GM21786 (cell line): ENCODE results near the gene SLC22A23.

Experiments used
- ATAC-seq: cut with Tn5 transposase; IDR thresholded peaks from one replicate; pipeline ENCODE4 v1.9.1; 2021; ENCODE audit not compliant: unreplicated experiment

The SLC22A23 gene

GRCh38 chr6:3444276-3445088 lies 12.4 kb downstream of the SLC22A23 start:
- ATAC-seq: no peak

DNA sequence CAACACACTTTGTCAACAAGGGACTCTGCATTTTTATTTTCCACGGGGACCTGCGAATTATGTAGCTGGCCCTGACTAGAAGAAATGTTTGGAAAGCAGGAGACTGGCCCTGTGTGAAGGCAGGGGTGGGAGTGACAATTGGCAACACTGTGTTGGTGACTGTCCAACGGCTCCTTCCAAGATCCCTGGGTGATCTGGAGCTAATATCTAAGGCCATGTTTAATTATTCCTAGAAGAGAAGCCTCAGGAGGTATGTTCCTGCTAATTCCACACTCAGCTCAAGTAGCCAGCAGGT lies 13.7 kb downstream of the SLC22A23 start:
- no peak for ATAC-seq

DNA sequence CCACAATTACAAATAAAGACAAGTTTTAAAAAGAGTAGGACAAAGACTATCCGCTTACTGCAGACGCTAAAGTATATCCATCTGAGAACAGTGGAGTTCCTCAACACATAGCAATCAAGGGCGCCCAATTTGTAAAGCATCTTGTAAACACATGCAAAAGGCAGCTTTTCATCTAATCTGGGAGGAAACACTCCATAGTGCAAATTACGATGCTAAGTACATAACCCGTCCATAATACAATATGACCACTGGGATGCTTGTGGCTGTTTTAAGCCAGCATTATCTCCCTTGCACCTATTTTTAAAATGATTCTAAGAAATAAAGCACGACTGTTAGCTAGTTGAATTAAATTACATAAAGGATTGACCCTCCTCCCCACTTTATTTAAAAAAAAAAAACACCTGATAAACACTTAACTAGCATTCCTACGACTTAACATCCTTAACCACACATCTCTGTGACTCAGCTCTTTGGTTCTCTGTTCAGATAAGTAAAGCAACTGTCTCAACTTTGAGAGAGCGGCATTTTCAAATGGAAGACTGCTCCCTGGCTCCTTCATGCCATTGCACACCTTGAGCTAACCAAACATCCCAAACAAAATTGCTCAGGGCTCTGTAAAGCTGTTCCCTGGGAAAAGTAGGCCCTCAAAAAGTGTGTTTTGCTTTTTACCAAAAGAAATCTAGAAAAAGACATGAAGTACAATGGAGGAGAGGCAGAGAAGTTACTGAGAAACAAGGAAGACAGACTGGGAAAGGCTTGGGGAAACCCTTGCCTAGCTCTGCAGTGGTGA lies 14.2 kb downstream of the SLC22A23 start:
- ATAC-seq: no peak

- no peak for ATAC-seq
Measured at GRCh38 chr6:3440911-3441310, 15.9 kb downstream of the SLC22A23 start.

DNA sequence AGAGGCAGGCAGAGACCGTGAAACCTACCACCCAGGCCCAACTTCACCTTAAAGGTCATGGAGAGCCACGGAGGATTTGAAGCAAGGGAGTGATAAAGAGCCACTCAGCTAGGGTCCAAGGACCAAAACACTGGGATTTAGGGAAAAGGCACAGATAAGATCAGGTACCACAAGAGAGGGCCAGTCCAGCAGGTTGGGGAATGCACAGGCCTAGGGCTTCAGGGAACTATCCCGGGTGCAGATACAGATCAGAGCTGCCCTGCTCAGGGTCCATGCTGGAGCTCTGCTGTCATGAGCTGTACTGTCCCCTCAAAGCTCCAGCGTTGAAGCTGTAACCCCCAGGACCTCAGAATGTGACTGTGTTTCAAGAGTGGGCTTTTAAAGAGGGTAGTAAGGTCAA lies 16.9 kb downstream of the SLC22A23 start:
- ATAC-seq: no peak

- no peak for ATAC-seq
Measured at GRCh38 chr6:3438190-3439167, 18.4 kb downstream of the SLC22A23 start.

DNA sequence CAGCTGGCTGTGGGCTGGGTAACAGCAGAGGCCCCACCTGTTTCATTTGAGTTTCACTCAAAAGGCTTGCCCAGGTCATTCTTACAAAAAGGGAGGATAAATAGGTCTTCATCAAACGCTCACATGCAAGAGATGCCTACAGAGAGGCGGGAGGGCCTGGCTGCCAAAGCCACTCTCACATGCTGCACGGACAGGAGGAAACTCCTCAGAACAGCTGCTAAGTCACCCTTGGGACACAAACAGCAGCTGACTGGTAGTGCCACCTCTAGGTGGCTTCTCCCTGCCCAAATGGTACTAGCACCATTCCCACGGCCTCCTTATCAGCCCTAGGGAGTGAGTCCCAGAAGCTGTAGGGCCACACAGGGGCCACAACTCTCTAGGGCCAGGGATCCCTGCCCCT lies 23.8 kb downstream of the SLC22A23 start:
- ATAC-seq: no peak

DNA sequence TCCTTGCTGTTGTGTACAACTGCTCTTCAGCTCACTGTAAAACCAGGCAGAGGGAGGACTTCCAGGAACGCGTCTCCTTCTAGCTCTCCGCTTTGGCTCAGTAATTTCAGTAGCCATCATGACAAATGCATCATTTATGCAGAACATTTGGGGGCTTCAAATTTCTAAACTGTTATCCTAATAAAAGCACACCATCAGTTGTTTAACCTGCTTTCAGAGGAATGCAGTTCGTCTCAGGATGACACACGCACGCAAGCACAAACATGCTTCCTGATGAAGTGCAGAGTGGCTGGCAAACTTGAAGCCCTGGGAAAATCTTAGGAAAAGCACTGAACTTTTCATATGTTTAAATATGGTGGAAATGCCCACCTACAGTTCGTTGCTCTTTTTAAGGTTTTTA lies 24.4 kb downstream of the SLC22A23 start:
- ATAC-seq: no peak

GRCh38 chr6:3431994-3432393 lies 24.9 kb downstream of the SLC22A23 start:
- ATAC-seq: no peak

DNA sequence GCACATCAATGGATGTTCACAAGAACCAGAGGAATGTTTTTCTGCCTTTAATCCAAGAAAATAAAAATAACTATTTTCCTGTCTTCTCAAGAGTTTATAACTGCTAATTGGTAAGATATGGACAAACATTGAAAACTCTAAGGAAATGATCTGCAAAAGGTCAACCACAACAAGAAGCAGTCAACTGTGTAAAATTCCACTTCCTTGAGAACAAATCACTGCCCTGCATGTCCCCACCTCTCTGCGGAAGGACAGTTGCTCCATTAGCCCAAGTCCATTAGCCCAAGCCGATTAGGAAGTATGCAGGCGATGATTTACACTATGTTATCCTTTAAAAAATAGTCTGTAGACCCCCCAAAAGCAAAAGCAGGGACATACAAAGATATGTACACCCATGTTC lies 27.6 kb downstream of the SLC22A23 start:
- no peak for ATAC-seq

DNA sequence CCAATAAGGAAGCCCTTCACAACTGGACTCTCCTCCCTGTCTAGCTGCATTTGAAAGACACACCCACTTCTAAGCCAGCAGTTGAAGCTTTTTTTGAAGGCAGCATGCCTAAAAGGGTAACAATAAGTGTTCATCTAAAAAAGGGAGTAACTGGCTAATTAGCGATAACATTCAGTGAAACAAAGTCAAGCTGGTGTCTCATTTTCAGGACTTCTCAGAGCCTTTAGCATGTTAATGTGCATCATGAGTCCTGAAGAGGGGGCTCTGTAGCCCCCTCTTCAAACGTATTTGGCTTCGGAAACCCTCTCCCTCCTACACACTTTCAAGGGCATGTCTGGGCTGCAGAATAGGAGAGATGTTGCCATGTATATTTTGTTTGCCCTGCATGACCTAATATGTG lies 28.1 kb downstream of the SLC22A23 start:
- ATAC-seq: no peak

- no peak for ATAC-seq
Measured at GRCh38 chr6:3428247-3428646, 28.6 kb downstream of the SLC22A23 start.

DNA sequence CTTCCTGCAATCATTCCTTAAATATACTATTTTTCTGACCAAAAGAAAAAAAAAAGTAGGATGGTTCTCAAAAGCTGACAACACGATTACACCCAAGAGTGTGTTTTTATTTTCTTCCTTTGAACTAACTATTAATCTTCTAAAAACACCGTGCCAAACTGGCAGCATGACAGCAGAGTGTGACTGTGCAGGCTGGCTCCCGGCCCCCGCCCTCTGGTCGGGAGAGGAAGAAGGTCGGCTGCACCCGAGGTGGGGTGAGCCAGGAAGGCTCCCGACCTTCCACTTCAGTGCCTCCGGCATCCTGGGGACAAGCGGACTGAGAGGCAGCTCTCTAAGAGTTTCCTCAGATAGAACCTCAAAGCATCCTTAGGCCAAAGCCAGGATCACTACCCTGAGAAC lies 29.2 kb downstream of the SLC22A23 start:
- ATAC-seq: no peak

GRCh38 chr6:3426927-3427686 lies 29.7 kb downstream of the SLC22A23 start:
- ATAC-seq: no peak

GRCh38 chr6:3426091-3426926 lies 30.5 kb downstream of the SLC22A23 start:
- ATAC-seq: no peak

DNA sequence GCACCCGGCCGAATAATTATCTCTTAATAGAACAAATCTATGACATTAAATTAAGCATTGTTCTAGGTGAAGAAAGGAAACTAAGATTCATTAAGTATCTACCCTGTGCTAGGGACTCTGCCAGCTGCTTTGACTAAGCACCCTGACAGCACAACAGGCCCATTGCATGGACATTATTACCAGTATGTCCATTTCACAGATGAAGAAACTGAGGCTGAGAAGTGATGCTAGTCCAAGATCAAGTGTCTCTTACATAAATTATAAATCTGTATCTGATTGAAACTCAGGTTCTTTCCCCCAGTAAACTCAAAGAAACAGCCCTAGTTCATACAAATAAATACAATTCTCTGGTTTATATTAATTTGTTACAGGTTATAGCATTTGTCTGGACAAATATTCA lies 31.3 kb downstream of the SLC22A23 start:
- ATAC-seq: no peak

GRCh38 chr6:3424185-3424927 lies 32.5 kb downstream of the SLC22A23 start:
- ATAC-seq: no peak

DNA sequence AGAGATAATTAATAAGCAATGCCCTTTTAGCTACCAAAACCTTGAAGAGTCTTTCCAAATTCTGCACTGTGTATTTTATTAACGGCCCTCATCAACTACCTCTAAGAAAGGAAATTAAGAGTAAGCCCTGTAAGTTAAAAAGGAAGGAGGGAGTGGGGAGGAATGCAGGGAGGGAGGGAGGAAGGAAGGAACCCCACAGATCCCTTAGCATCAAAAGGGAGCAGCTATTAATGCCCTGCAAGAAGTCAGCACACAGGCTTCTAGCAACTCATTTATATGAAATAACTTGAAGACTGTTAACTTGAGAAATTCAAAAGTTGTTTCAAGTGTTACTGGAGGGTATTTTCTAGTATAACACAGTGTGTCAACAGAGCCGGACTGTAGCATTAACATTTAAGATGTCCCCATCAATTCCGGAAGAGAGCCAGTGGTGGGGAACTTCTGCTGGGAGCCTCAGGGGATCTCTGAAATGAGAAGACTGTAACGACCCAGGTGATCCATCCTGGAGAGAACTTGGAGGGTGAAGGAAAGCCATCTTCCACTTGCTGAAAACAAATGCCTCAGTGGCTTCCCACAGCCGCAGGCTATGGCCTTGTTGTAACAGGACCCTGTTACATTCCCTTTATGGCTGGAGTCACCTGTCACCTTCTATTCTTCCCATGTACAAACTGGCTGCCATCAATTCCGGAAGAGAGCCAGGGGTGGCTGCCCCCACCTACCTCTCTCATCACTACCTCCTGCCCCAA lies 33.2 kb downstream of the SLC22A23 start:
- no peak for ATAC-seq
